ENCODE measurements around the gene TMEM92.

Gene TMEM92

DNA sequence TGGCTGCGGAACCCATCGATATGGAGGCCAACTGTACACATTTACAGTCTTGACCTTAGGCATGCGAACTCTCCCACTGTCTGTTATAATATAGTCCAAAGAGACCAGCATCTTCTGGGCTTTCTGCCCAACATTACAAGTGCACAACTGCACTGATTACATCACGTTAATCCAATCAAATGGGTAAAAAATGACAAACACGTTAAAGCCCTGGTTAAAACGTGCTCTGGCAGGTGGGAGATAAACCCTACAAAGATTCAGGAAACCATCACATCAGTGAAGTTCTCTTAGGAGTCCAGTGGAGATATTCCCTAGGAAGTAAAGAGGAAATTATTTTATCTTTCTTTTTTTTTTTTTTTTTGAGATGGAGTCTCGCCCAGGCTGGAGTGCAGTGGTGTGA lies 48.0 kb downstream of the TMEM92 start:
- H3K4me3 ChIP-seq (ENCODE audit: low read length, poor library complexity, severe bottlenecking): no peak overlapping the region

DNA sequence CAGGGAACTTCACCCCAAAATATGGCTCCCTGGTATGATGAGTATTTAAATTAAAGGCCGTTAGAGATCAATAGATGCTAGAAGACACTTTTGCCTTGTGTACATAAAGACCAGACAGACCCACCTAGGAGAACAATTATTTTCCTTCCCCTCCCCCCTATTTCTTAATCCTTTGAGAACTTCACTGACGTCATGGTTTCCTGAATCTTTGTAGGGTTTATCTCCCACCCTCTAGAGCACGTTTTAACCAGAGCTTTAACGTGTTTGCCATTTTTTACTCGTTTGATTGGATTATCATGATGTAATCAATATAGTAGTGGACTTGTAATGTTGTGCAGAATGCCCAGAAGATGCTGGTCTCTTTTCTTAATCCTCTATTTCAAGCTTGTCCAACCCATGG lies 48.8 kb downstream of the TMEM92 start:
- H3K9me2 ChIP-seq (replicated peaks; ENCODE audit: low read depth, low read length): no peaks in the 10 kb centered on the region
- H3K36me3 ChIP-seq (ENCODE audit: insufficient read depth, low read length): no peaks in the 10 kb centered on the region
- TF ChIP-seq, protein P1, sequence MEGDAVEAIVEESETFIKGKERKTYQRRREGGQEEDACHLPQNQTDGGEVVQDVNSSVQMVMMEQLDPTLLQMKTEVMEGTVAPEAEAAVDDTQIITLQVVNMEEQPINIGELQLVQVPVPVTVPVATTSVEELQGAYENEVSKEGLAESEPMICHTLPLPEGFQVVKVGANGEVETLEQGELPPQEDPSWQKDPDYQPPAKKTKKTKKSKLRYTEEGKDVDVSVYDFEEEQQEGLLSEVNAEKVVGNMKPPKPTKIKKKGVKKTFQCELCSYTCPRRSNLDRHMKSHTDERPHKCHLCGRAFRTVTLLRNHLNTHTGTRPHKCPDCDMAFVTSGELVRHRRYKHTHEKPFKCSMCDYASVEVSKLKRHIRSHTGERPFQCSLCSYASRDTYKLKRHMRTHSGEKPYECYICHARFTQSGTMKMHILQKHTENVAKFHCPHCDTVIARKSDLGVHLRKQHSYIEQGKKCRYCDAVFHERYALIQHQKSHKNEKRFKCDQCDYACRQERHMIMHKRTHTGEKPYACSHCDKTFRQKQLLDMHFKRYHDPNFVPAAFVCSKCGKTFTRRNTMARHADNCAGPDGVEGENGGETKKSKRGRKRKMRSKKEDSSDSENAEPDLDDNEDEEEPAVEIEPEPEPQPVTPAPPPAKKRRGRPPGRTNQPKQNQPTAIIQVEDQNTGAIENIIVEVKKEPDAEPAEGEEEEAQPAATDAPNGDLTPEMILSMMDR (conservative IDR thresholded peaks at IDR 0.05; ENCODE audit: low read length): no peak
- no peak for TF ChIP-seq EZH2phosphoT487 (IDR thresholded peaks at IDR 0.05; ENCODE audit: borderline replicate concordance)
- no peaks in the 10 kb centered on the region for H3K27me3 ChIP-seq (ENCODE audit: insufficient read depth, low read length, poor library complexity, severe bottlenecking)
- no peaks in the 10 kb centered on the region for H3K79me2 ChIP-seq (ENCODE audit: insufficient read depth, low read length)
- H3K4me2 ChIP-seq (ENCODE audit: low read depth, low read length, poor library complexity, severe bottlenecking): no peak overlapping the region
- H3K9me3 ChIP-seq (ENCODE audit: insufficient read depth, low read depth, low read length): no peaks in the 10 kb centered on the region
- no peaks in the 10 kb centered on the region for H3K4me1 ChIP-seq (ENCODE audit: insufficient read depth, low read length, poor library complexity, severe bottlenecking)
- H4K20me1 ChIP-seq (ENCODE audit: insufficient read depth, low read length, poor library complexity, severe bottlenecking): no peaks in the 10 kb centered on the region
- H3K4me3 ChIP-seq (ENCODE audit: low read length, poor library complexity, severe bottlenecking): no peak overlapping the region
- no peaks in the 10 kb centered on the region for H3F3A ChIP-seq (ENCODE audit: low read depth)
- no peak overlapping the region for H3K9ac ChIP-seq (ENCODE audit: low read depth, low read length, poor library complexity, severe bottlenecking)
- no peak overlapping the region for H2AFZ ChIP-seq (ENCODE audit: low read length)

More for the DNA sequence above, 48.0 kb downstream of the TMEM92 start:
- Histone ChIP-seq H3K4me1 (ENCODE audit: insufficient read depth, low read length, poor library complexity, severe bottlenecking) (no peaks in the 10 kb centered on the region), H3F3A (ENCODE audit: low read depth) (no peaks in the 10 kb centered on the region), H3K27me3 (ENCODE audit: insufficient read depth, low read length, poor library complexity, severe bottlenecking) (no peaks in the 10 kb centered on the region), H3K9ac (ENCODE audit: low read depth, low read length, poor library complexity, severe bottlenecking) (no peak overlapping the region), H3K79me2 (ENCODE audit: insufficient read depth, low read length) (no peaks in the 10 kb centered on the region), H4K20me1 (ENCODE audit: insufficient read depth, low read length, poor library complexity, severe bottlenecking) (no peaks in the 10 kb centered on the region), H3K9me2 (replicated peaks; ENCODE audit: low read depth, low read length) (no peaks in the 10 kb centered on the region), H3K9me3 (ENCODE audit: insufficient read depth, low read depth, low read length) (no peaks in the 10 kb centered on the region), H3K36me3 (ENCODE audit: insufficient read depth, low read length) (no peaks in the 10 kb centered on the region), H3K4me2 (ENCODE audit: low read depth, low read length, poor library complexity, severe bottlenecking) (no peak overlapping the region), H2AFZ (ENCODE audit: low read length) (no peak overlapping the region)
- TF ChIP-seq, protein P1 (conservative IDR thresholded peaks at IDR 0.05; ENCODE audit: low read length): no peak
- TF ChIP-seq EZH2phosphoT487 (IDR thresholded peaks at IDR 0.05; ENCODE audit: borderline replicate concordance): no peak

DNA sequence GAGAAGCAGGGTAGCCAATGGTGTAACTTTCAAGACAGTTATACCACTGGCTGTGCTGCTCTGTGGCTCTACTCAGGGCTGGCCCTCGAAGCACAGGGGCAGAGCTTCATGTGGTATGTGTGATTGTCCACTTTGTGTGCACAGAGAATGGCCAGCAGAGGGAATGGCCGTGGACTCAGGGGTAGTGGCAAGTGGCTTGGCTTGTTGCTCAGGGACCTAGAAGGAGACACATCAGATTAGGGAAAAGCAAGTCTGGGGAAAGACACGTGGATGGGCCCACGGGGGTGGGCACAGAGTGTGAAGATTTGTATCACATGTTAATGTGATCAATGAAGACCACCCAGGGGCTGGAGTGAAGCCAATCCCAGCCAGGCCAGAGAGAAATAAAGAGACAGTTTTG lies 51.6 kb downstream of the TMEM92 start:
- Histone ChIP-seq H2AFZ (ENCODE audit: low read length) (no peak overlapping the region), H3K9ac (ENCODE audit: low read depth, low read length, poor library complexity, severe bottlenecking) (no peak overlapping the region), H3K9me2 (replicated peaks; ENCODE audit: low read depth, low read length) (no peaks in the 10 kb centered on the region), H4K20me1 (ENCODE audit: insufficient read depth, low read length, poor library complexity, severe bottlenecking) (no peaks in the 10 kb centered on the region), H3K79me2 (ENCODE audit: insufficient read depth, low read length) (no peaks in the 10 kb centered on the region), H3K27me3 (ENCODE audit: insufficient read depth, low read length, poor library complexity, severe bottlenecking) (no peaks in the 10 kb centered on the region), H3F3A (ENCODE audit: low read depth) (no peaks in the 10 kb centered on the region), H3K4me3 (ENCODE audit: low read length, poor library complexity, severe bottlenecking) (no peak overlapping the region), H3K4me1 (ENCODE audit: insufficient read depth, low read length, poor library complexity, severe bottlenecking) (no peaks in the 10 kb centered on the region), H3K4me2 (ENCODE audit: low read depth, low read length, poor library complexity, severe bottlenecking) (no peak overlapping the region), H3K36me3 (ENCODE audit: insufficient read depth, low read length) (no peaks in the 10 kb centered on the region), H3K9me3 (ENCODE audit: insufficient read depth, low read depth, low read length) (no peaks in the 10 kb centered on the region)
- TF ChIP-seq EZH2phosphoT487 (IDR thresholded peaks at IDR 0.05; ENCODE audit: borderline replicate concordance): no peak

DNA sequence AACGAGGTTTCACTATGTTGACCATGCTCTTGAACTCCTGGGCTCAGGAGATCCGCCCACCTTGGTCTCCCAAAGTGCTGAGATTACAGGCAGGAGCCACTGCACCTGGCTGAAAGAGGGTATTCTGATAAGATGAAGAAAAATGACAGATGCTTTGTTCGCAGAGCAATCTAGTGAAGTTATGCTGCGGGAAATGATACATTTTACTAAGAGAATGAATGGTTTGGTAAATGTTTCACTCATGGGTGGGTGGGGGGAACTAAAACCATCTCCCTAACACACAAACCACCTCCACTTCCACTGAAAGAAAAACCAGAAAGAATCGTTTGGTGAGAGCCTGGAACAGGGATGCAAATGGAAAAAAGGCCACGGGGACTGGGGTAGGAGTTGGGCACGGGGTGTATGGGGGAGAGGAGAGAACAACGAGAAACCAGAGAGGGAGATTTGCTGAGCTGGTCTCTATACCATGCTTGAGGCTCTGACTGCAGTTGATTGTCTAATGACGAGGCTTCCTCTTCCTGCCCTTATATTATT lies 52.6 kb downstream of the TMEM92 start:
- no peaks in the 10 kb centered on the region for H3K79me2 ChIP-seq (ENCODE audit: insufficient read depth, low read length)
- no peak overlapping the region for H3K4me3 ChIP-seq (ENCODE audit: low read length, poor library complexity, severe bottlenecking)
- no peaks in the 10 kb centered on the region for H3K9me3 ChIP-seq (ENCODE audit: insufficient read depth, low read depth, low read length)
- no peaks in the 10 kb centered on the region for H3F3A ChIP-seq (ENCODE audit: low read depth)
- H3K4me1 ChIP-seq (ENCODE audit: insufficient read depth, low read length, poor library complexity, severe bottlenecking): no peaks in the 10 kb centered on the region
- TF ChIP-seq EZH2phosphoT487 (IDR thresholded peaks at IDR 0.05; ENCODE audit: borderline replicate concordance): no peak
- TF ChIP-seq, protein P1 (conservative IDR thresholded peaks at IDR 0.05; ENCODE audit: low read length): no peak
- H3K36me3 ChIP-seq (ENCODE audit: insufficient read depth, low read length): no peaks in the 10 kb centered on the region
- H3K27me3 ChIP-seq (ENCODE audit: insufficient read depth, low read length, poor library complexity, severe bottlenecking): no peaks in the 10 kb centered on the region
- no peaks in the 10 kb centered on the region for H4K20me1 ChIP-seq (ENCODE audit: insufficient read depth, low read length, poor library complexity, severe bottlenecking)
- H2AFZ ChIP-seq (ENCODE audit: low read length): no peak overlapping the region
- no peak overlapping the region for H3K9ac ChIP-seq (ENCODE audit: low read depth, low read length, poor library complexity, severe bottlenecking)
- H3K4me2 ChIP-seq (ENCODE audit: low read depth, low read length, poor library complexity, severe bottlenecking): no peak overlapping the region
- no peaks in the 10 kb centered on the region for H3K9me2 ChIP-seq (replicated peaks; ENCODE audit: low read depth, low read length)

All from Loucy (cell line).